Brain microvascular endothelial cell (primary cell): ENCODE measurements around the gene PGAM2.

Source experiments
- DNase-seq: peaks from one replicate; pipeline ENCODE4 v3.0.0-alpha.2; 2020
- H3K27ac ChIP-seq: fragments of 250-450 bp; sonication (Bioruptor Pico); 2 replicates; pipeline ENCODE4 v1.5.1; 2020; ENCODE audit warnings: mild to moderate bottlenecking, moderate library complexity
- H3K27me3 ChIP-seq: fragments of 250-450 bp; sonication (Bioruptor Pico); replicated peaks from 2 replicates; pipeline ENCODE4 v1.5.1; 2020; ENCODE audit warnings: mild to moderate bottlenecking
- H3K36me3 ChIP-seq: fragments of 250-450 bp; sonication (Bioruptor Pico); replicated peaks from 2 replicates; pipeline ENCODE4 v1.5.1; 2020; ENCODE audit warnings: mild to moderate bottlenecking
- H3K4me3 ChIP-seq: 2 replicates; pipeline ENCODE4 v1.5.1; 2011; ENCODE audit warnings: low read depth, mild to moderate bottlenecking, control low read depth, low read length, moderate library complexity
- CTCF ChIP-seq: IDR thresholded peaks from 2 replicates; pipeline ENCODE4 v1.5.1; 2011; ENCODE audit warnings: low read depth, mild to moderate bottlenecking, moderate library complexity, low read length, control low read depth, inconsistent platforms; ENCODE audit errors: missing control alignments
- in situ Hi-C: cut with HindIII; loops from 2 replicates; pipeline ENCODE4 v1.10.0; 2017; ENCODE audit warnings: low sequenced_read_pairs, low pct_ligation_motif_present

The PGAM2 gene

GRCh38 chr7:44103566-44103922 is 38.2 kb upstream of the PGAM2 start:
- Histone ChIP-seq H3K27me3 (no peaks in the 10 kb centered on the region), H3K27ac (no peak overlapping the region), H3K36me3 (peaks cover 2% of the 10 kb centered on the region), H3K4me3 (no peak overlapping the region)
- no peak for TF ChIP-seq CTCF
- no peak for DNase-seq
- in situ Hi-C loops, result no loop called here

- H3K27me3 ChIP-seq, result no peaks in the 10 kb centered on the region
- H3K4me3 ChIP-seq, result no peak overlapping the region
- no peaks in the 10 kb centered on the region for H3K36me3 ChIP-seq
- no peak for DNase-seq
- TF ChIP-seq CTCF, result no peak
- in situ Hi-C loops, result no loop called here
- H3K27ac ChIP-seq, result no peak overlapping the region
These were observed 37.6 kb upstream of the PGAM2 start for GRCh38 chr7:44102846-44103565.

- no peaks in the 10 kb centered on the region for H3K36me3 ChIP-seq
- DNase-seq, result peak; percentile 35
- H3K4me3 ChIP-seq, result no peak overlapping the region
- H3K27ac ChIP-seq, result no peak overlapping the region
- in situ Hi-C loops, result no loop called here
- TF ChIP-seq CTCF, result no peak
- H3K27me3 ChIP-seq, result no peaks in the 10 kb centered on the region
These were observed 36.8 kb upstream of the PGAM2 start for GRCh38 chr7:44101966-44102845.

GRCh38 chr7:44101303-44101965 is 36.1 kb upstream of the PGAM2 start:
- no peak for DNase-seq
- no peaks in the 10 kb centered on the region for H3K27me3 ChIP-seq
- H3K36me3 ChIP-seq, result no peaks in the 10 kb centered on the region
- in situ Hi-C loops, result no loop called here
- no peak overlapping the region for H3K4me3 ChIP-seq
- TF ChIP-seq CTCF, result no peak
- no peak overlapping the region for H3K27ac ChIP-seq

- in situ Hi-C loops, result no loop called here
- Histone ChIP-seq H3K36me3 (no peaks in the 10 kb centered on the region), H3K4me3 (no peak overlapping the region), H3K27me3 (no peaks in the 10 kb centered on the region), H3K27ac (peak overlapping the region; percentile 30)
- peak; percentile 53 for DNase-seq
- TF ChIP-seq CTCF, result no peak
These were observed 35.3 kb upstream of the PGAM2 start for GRCh38 chr7:44100458-44101302.
